ENCODE data around the gene RRAS2.
"Not testable (repeated sequence)": the region's sequence is repeated elsewhere in the genome, so short reads cannot be mapped to it uniquely, and the experiment has no call there.

The RRAS2 gene

DNA sequence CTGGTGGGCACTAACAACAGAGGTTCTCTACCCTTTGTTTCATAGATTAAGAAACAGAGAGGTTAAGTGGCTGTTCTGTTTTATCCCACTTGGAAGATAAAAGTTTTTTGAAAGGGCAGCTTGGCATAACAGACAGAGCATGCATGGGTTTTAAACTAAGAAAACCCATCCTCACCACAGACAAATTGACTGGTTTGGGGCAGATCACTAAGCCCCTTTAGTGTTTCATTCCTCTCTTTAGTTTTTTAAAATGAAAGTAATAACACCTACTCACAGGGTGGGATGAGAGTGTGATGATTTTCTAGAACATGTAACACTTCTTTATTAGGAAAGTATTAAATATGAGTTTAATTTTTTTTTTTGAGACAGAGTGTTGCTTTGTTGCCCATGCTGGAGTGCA is 12.3 kb upstream of the RRAS2 start:
- no peak for DNase-seq (ENCODE audit: low read depth in 2 of 2)

DNA sequence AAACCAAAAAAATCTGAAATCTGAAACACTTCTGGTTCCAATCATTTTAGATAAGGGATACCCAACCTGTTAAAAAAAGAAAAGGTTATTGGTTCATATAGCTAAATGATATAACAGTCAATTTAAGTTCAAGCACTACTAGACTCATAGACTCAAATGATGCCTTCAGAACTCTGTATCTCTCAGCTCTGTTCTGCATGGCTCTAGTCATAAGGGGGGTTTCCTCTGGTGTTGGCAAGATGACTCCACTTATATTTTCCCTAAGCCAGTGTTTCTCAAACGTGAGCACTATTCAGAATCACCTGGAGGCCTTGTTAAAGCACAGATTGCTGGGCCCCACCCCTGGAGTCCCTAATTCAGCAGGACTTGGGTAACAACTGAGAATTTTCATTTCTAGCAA is 11.5 kb upstream of the RRAS2 start:
- DNase-seq (ENCODE audit: low read depth in 2 of 2), result no peak

- no peak for DNase-seq (ENCODE audit: low read depth in 2 of 2)
Observed at GRCh38 chr11:14369598-14369997, 10.6 kb upstream of the RRAS2 start.

GRCh38 chr11:14366936-14367335 is 8.0 kb upstream of the RRAS2 start:
- no peak for DNase-seq (ENCODE audit: low read depth in 2 of 2)

DNA sequence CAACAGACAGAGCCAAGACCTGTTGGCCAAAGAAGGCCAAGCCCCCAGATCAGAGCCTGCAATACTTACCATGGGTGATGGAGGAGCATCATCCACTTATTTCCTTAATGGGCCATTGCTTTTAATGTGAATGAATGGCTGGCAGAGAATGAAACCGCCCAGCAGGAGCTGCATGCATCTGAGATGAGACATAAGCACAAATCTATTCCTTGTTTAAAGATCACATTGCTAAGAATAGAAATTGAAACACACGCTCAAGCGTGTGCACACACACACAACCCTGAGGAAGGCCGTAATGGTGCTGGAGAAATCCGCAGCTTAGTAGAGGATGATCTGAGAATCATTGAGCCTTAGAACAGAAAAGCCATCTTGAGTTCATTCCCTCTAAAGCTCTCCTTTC is 5.3 kb upstream of the RRAS2 start:
- no peak for DNase-seq (ENCODE audit: low read depth in 2 of 2)

DNA sequence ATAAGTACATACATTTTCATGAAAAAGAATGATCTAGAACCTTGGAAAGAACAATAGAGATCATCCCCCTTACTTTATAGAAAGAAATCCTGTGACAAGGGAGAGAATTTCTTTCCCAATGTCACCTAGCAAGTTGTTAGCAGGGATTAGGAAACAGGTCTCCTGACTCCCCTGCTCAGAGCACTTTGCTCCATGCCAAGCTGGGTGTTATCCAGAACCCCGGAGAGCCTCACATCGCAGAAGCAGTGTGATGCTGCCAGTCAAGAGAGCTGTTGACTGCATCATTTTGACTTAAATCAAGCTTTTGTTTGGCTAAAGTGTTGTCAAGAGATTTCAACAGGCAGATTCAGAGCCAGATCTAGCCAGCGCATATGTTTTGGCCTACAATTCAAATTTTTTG is 3.6 kb upstream of the RRAS2 start:
- no peak for DNase-seq (ENCODE audit: low read depth in 2 of 2)

- no peak for DNase-seq (ENCODE audit: low read depth in 2 of 2)
Observed at GRCh38 chr11:14361951-14362350, 3.0 kb upstream of the RRAS2 start.

GRCh38 chr11:14360976-14361375 is 2.0 kb upstream of the RRAS2 start:
- DNase-seq (ENCODE audit: low read depth in 2 of 2), result no peak

- DNase-seq (ENCODE audit: low read depth in 2 of 2), result no peak
Observed at GRCh38 chr11:14359501-14360031, 583 bp upstream of the RRAS2 start.

- no peak for DNase-seq (ENCODE audit: low read depth in 2 of 2)
Observed at GRCh38 chr11:14357881-14358728, 878 bp downstream of the RRAS2 start.

GRCh38 chr11:14356342-14356741 is 2.6 kb downstream of the RRAS2 start:
- no peak for DNase-seq (ENCODE audit: low read depth in 2 of 2)

DNA sequence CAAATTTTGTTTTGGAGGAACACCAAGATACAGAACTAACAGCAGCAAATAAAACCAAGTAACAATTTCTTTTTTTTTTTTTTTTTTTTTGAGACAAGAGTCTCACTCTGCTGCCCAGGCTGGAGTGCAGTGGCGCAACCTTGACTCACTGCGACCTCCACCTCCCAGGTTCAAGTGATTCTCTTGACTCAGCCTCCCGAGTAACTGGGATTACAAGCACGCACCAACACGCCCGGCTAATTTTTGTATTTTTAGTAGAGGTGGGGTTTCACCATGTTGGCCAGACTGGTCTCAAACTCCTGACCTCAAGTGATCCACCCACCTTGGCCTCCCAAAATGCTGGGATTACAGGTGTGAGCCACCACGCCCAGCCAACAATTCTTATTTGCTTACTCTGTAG is 4.4 kb downstream of the RRAS2 start:
- not testable (repeated sequence) for DNase-seq (ENCODE audit: low read depth in 2 of 2)

DNA sequence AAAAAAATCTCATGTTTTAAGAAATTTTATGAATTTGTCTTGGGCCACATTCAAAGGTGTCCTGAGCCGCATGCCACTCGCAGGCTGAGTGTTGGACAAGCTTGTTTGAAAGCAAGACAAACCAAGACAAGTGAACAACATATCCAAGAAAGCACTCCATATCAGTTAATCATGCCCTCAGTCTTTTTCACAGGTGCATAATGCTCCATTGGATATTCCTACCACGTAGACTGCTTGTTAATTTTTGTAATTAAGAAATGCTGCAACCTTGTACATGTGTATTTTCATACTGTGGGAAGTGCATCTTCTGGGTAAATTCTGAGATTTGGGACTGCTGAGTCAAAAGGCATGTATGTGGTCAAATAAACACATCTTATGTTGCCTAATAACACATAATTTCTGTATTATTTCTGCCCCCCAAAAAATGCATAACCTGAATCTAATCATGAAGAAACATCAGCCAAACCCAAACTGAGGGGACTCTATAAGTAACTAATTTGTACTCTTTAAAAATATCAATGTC is 8.2 kb downstream of the RRAS2 start:
- DNase-seq (ENCODE audit: low read depth in 2 of 2), result no peak

DNA sequence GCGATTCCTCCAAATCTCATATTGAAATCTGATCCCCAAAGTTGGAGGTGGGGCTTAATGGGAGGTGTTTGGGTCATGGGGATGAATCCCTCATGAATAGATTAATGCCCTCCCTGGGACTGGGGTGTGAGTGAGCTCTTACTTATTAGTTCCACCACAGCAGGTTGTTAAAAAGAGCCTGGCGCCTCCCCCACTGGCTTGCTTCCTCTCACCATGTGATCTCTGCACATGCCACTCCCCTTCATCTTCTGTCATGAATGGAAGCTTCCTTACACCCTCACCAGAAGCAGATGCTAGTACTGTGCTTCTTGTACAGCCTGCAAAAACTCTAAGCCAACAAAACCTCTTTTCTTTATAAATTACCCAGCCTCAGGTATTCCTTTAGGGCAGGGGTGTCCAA is 8.8 kb downstream of the RRAS2 start:
- no peak for DNase-seq (ENCODE audit: low read depth in 2 of 2)

DNA sequence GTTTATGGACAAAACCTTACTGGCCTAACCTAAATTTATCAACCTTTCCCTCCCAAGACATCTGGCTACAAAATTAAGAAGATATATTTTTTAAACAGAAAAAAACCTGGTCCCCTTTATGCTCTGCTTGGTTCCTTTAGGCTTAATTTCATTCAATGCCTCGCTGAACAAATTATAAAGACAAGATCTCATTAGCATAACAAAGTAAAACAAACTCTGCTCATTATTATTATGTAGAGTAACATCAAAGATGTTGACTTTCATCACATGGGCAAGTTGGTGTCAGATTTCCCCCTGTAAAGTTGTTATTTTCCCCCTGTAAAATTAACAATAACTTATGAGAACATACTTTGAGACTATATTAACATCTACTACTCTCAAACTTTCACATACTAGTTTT is 11.0 kb downstream of the RRAS2 start:
- no peak for DNase-seq (ENCODE audit: low read depth in 2 of 2)

DNA sequence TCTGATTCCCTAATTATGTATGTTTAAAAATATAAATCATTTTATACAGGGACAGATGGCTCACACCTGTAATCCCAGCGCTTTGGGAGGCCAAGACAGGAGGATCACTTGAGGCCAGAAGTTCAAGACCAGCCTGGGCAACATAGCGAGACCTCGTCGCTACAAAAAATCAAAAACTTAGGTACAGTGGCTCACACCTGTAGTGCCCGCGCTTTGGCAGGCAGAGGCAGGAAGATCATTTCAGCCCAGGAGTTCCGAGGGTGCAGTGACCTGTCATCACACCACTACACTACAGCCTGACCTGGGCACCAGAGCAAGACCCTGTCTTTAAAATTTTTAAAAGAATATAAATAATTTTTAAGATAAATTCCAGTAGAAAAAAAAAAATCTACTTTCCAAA is 11.5 kb downstream of the RRAS2 start:
- DNase-seq (ENCODE audit: low read depth in 2 of 2), result no peak

- no peak for DNase-seq (ENCODE audit: low read depth in 2 of 2)
Observed at GRCh38 chr11:14346303-14346955, 12.6 kb downstream of the RRAS2 start.

DNA sequence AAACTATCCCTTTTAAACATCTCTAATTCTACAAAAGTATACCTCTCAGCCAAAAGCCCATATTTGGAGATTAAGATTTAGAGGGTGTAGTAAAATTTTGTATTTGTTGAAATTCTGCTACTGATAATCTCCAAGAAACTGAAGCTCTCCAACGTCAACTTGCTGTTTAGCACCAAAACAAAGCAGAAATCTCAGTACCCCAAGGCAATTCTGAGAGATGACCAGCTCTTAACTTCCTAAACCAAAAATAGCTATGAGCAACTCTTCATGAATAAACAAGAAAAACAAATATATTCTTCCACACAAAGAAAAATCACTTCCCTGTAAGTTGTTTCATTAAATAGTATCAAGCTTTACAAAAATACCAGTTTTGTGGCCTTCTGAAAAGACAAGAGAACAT is 13.3 kb downstream of the RRAS2 start:
- DNase-seq (ENCODE audit: low read depth in 2 of 2), result no peak

- not testable (repeated sequence) for DNase-seq (ENCODE audit: low read depth in 2 of 2)
Observed at GRCh38 chr11:14345016-14345415, 14.0 kb downstream of the RRAS2 start.

DNA sequence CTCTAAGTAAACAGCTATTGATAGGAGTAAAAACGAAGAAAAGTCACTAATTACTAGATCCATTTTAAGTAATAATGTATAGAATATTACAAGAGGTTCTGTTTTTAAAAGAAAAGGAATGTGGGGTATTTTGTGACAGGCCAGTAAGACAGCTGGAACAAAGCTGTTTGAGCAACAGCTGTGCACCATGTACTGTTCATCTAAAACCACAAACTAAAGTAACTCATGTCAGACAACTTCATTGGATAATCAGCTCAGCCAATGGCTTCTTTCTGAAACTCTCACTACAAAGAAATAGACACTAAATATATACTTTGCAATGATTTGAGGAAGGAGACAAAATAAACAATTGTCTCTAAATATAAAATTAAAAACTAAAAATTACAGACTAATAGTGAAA is 16.1 kb downstream of the RRAS2 start:
- no peak for DNase-seq (ENCODE audit: low read depth in 2 of 2)

GRCh38 chr11:14341968-14342367 is 17.0 kb downstream of the RRAS2 start:
- DNase-seq (ENCODE audit: low read depth in 2 of 2), result no peak

DNA sequence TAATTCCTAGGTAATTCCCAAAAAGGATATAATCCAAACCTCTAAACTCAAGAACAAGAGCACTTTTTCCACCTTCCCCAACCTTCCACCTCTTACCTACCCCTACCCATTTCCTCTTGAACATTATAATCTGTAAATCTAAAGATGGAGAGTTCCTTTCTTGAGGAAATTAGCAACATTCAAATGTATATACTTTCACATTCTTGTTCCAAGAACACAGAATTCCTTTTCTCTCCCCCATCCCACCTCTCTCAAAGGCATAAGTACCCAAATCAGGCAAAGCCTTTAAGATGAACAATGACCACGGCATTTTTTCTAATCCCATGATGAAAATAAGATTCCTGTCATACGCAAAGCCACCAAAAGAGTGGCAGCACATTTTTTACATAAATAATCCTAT is 18.3 kb downstream of the RRAS2 start:
- no peak for DNase-seq (ENCODE audit: low read depth in 2 of 2)

DNA sequence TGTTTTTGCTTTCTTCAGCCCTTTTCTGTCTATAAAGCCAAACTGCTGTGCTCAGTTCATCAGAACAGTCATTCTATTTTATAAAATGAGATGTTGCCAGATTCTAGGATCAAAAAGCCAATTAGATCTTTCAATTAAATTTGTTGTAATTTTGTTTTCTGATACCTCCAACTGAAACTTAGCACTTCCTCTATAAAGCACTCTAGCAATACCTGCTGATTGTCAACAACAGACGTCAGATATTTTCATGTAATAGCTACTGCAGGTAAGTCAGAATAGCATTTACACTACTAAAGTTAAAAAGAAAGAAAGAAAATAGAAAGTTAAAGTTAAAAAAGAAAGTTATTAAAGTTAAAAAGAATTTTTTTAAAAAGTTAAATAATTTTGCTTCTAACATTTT is 19.6 kb downstream of the RRAS2 start:
- DNase-seq (ENCODE audit: low read depth in 2 of 2), result no peak

All from stimulated activated CD8-positive, alpha-beta memory T cell treated with anti-CD3 and anti-CD28 coated beads, Interleukin-15, amount 100 ng/mL, for 4 hours (primary cell).